ENCODE data around the gene FGD5. TPM values are rescaled to one million over a fixed set of nuclear protein-coding genes. Genes with fewer than 3 reads are reported as not detected.
A peak's percentile ranks its signal among the peaks of the same experiment; 100 is the strongest.

The FGD5 gene
- total RNA-seq, 1 donor from 2014 or later: not detected

DNA sequence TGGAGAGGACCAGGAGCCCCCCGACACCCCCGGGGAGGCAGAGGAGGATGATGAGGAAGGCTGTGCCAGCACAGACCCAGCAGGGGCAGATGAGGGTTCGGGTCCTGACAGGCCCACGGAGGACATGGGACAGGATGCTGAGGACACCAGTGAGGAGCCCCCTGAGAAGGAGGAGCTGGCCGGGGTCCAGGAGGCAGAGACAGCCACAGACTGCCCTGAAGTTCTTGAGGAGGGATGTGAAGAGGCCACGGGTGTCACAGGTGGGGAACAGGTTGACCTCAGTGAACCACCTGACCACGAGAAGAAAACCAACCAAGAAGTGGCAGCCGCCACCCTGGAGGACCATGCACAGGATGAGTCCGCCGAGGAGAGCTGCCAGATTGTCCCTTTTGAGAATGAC is 909 bp downstream of the FGD5 start:
- TF ChIP-seq, protein P1, sequence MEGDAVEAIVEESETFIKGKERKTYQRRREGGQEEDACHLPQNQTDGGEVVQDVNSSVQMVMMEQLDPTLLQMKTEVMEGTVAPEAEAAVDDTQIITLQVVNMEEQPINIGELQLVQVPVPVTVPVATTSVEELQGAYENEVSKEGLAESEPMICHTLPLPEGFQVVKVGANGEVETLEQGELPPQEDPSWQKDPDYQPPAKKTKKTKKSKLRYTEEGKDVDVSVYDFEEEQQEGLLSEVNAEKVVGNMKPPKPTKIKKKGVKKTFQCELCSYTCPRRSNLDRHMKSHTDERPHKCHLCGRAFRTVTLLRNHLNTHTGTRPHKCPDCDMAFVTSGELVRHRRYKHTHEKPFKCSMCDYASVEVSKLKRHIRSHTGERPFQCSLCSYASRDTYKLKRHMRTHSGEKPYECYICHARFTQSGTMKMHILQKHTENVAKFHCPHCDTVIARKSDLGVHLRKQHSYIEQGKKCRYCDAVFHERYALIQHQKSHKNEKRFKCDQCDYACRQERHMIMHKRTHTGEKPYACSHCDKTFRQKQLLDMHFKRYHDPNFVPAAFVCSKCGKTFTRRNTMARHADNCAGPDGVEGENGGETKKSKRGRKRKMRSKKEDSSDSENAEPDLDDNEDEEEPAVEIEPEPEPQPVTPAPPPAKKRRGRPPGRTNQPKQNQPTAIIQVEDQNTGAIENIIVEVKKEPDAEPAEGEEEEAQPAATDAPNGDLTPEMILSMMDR (IDR thresholded peaks at IDR 0.05; ENCODE audit: insufficient read depth, low read length, severe bottlenecking): no peak
- H3K36me3 ChIP-seq (ENCODE audit: control insufficient read depth, insufficient read depth, low read length): no peaks in the 10 kb centered on the region
- no peak for FAIRE-seq
- H3K4me3 ChIP-seq (ENCODE audit: low read depth, low read length): no peak overlapping the region
- no peak for DNase-seq (ENCODE audit: low read depth)
- H3K27me3 ChIP-seq (ENCODE audit: control insufficient read depth, insufficient read depth, low read length): peaks cover 6% of the 10 kb centered on the region

DNA sequence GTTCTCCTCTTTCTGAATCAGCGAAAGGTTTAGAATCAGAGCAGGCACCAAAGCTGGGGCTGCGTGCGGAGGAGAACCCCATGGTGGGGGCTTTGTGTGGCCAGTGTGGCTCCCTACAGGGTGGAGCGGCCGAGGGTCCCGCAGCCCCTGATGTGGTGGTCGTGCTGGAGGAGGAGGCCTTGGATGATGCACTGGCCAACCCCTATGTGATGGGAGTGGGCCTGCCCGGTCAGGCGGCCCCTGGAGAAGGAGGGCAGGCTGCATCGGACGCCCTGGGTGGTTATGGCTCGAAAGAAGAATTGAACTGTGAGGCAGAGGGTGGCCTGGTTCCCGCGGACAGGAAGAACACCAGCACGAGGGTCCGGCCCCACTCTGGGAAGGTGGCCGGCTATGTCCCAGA is 1.4 kb downstream of the FGD5 start:
- no peaks in the 10 kb centered on the region for H3K36me3 ChIP-seq (ENCODE audit: control insufficient read depth, insufficient read depth, low read length)
- DNase-seq (ENCODE audit: low read depth) (no peak), FAIRE-seq (no peak)
- peaks cover 5% of the 10 kb centered on the region for H3K27me3 ChIP-seq (ENCODE audit: control insufficient read depth, insufficient read depth, low read length)
- no peak overlapping the region for H3K4me3 ChIP-seq (ENCODE audit: low read depth, low read length)
- TF ChIP-seq, protein P1 (IDR thresholded peaks at IDR 0.05; ENCODE audit: insufficient read depth, low read length, severe bottlenecking): no peak

DNA sequence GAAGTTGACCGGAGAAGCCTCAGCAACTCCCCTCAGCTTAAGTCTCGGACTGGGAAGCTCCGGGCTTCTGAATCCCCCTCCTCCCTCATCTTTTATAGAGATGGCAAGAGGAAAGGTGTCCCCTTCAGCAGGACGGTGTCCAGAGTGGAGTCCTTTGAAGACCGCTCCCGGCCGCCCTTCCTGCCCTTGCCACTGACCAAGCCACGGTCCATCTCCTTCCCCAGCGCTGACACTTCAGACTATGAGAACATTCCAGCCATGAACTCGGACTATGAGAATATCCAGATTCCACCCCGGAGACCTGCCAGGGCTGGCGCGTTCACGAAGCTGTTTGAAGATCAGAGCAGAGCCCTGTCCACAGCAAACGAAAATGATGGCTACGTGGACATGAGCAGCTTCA is 2.4 kb downstream of the FGD5 start:
- no peak for DNase-seq (ENCODE audit: low read depth)
- FAIRE-seq: no peak
- no peaks in the 10 kb centered on the region for H3K36me3 ChIP-seq (ENCODE audit: control insufficient read depth, insufficient read depth, low read length)
- peaks cover 5% of the 10 kb centered on the region for H3K27me3 ChIP-seq (ENCODE audit: control insufficient read depth, insufficient read depth, low read length)
- TF ChIP-seq, protein P1 (IDR thresholded peaks at IDR 0.05; ENCODE audit: insufficient read depth, low read length, severe bottlenecking): no peak
- no peak overlapping the region for H3K4me3 ChIP-seq (ENCODE audit: low read depth, low read length)

DNA sequence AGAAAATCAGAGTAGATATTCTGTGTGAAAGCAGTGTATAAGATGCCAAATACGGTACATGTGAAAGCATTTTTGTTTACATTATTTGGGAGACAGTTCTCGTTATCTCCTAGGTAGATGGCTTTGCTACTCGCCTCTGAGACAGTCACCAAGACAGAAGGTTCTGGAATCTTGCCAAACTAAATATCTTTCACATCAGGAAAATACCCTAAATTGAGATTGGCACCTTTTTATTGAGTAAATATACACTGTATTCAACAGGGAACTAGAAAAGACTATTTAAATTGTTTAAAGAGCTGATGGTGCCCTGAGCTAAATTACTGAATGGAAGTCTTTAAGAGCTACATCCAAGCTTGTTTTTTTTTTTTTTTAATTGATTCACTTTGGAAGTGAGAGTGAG is 3.4 kb downstream of the FGD5 start:
- FAIRE-seq (no peak), DNase-seq (ENCODE audit: low read depth) (no peak)
- no peak overlapping the region for H3K4me3 ChIP-seq (ENCODE audit: low read depth, low read length)
- H3K27me3 ChIP-seq (ENCODE audit: control insufficient read depth, insufficient read depth, low read length): peaks cover 5% of the 10 kb centered on the region
- no peaks in the 10 kb centered on the region for H3K36me3 ChIP-seq (ENCODE audit: control insufficient read depth, insufficient read depth, low read length)
- TF ChIP-seq, protein P1 (IDR thresholded peaks at IDR 0.05; ENCODE audit: insufficient read depth, low read length, severe bottlenecking): no peak

DNA sequence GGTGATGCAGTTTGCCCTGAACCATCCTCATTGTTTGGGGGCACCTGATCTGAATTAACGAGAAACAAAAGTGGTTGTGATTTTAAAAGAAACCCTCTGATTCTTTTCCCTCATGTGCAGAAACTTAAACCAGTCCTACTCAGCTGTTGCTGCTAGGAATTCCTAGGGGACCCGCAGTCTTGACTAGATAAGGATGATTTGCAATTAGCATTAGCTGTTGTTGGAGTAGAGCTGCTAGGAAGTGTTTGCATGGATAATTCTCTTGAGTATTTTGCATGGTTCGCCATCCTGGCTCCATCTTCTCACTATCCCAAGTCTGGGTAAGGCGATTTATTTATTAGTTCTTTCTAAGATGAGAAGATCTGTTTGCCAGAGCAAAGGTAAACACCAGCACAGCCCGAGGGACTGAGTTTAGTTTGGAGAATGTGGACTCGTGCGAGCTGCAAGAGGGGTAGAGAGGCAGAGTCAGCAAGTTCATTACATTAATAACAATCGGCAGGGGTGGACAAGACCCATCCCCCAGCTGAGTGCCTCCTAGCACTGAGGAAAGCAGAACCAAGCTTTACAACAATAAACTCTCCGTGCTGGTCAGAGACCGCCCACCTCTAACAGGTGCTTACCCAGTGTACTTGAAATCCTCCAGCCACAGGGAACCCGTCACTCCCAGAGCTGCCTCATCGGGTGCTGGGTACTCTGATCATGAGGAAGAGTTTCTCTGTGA is 4.1 kb downstream of the FGD5 start:
- Histone ChIP-seq H3K27me3 (ENCODE audit: control insufficient read depth, insufficient read depth, low read length) (peaks cover 5% of the 10 kb centered on the region), H3K36me3 (ENCODE audit: control insufficient read depth, insufficient read depth, low read length) (no peaks in the 10 kb centered on the region), H3K4me3 (ENCODE audit: low read depth, low read length) (no peak overlapping the region)
- TF ChIP-seq, protein P1 (IDR thresholded peaks at IDR 0.05; ENCODE audit: insufficient read depth, low read length, severe bottlenecking): no peak
- FAIRE-seq (no peak), DNase-seq (ENCODE audit: low read depth) (no peak)

DNA sequence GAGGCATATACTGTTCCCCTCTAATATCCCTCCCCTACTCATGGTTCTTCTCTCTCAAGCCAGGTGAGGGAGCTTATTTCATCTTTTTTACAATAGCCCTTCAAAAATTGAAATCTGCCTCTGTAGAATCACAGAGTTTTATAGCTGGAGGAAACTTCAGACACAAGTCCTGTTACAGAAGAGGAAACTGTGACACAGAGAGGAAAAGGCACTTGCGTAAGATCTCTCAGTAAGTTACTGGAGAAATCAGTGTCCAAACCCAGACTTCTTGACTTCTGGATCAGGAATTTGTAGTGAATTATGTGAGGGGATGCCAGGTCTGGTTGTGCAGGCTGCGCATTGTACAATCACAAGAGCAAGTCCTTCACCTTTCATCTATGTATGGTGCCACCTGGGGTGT is 4.6 kb downstream of the FGD5 start:
- Histone ChIP-seq H3K4me3 (ENCODE audit: low read depth, low read length) (no peak overlapping the region), H3K27me3 (ENCODE audit: control insufficient read depth, insufficient read depth, low read length) (peaks cover 5% of the 10 kb centered on the region), H3K36me3 (ENCODE audit: control insufficient read depth, insufficient read depth, low read length) (no peaks in the 10 kb centered on the region)
- TF ChIP-seq, protein P1 (IDR thresholded peaks at IDR 0.05; ENCODE audit: insufficient read depth, low read length, severe bottlenecking): no peak
- peak; percentile 62 for FAIRE-seq
- no peak for DNase-seq (ENCODE audit: low read depth)
